ENCODE results near the gene SLC13A1.

DNA sequence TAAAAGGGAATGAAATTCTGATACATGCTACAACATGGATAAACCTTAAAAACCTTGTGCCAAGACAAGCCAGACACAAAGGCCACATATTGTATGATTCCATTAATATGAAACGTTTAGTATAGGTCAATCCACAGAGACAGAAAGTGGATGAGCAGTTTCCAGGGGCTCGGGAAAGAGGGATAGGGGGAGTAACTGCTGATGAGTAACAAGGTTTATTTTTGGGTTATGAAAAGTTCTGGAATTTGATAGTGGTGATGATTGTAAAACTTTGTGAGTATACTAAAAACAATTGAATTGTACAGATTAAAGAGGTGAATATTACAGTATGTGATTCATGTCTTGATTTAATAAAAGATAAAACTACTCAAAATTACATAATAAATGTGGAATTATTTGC lies 19.1 kb upstream of the SLC13A1 start:
- TF ChIP-seq ZFX (IDR thresholded peaks at IDR 0.05; ENCODE audit: borderline replicate concordance), result no peak
- TF ChIP-seq, protein P1, sequence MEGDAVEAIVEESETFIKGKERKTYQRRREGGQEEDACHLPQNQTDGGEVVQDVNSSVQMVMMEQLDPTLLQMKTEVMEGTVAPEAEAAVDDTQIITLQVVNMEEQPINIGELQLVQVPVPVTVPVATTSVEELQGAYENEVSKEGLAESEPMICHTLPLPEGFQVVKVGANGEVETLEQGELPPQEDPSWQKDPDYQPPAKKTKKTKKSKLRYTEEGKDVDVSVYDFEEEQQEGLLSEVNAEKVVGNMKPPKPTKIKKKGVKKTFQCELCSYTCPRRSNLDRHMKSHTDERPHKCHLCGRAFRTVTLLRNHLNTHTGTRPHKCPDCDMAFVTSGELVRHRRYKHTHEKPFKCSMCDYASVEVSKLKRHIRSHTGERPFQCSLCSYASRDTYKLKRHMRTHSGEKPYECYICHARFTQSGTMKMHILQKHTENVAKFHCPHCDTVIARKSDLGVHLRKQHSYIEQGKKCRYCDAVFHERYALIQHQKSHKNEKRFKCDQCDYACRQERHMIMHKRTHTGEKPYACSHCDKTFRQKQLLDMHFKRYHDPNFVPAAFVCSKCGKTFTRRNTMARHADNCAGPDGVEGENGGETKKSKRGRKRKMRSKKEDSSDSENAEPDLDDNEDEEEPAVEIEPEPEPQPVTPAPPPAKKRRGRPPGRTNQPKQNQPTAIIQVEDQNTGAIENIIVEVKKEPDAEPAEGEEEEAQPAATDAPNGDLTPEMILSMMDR (IDR thresholded peaks at IDR 0.05), result no peak
